Measurements from ENCODE around the gene INAFM1. TPM values are rescaled to one million over a fixed set of nuclear protein-coding genes. Genes with fewer than 3 reads are reported as not detected.
"Not testable (repeated sequence)": the region's sequence is repeated elsewhere in the genome, so short reads cannot be mapped to it uniquely, and the experiment has no call there.

Gene INAFM1
- total RNA-seq, 1 donor from 2014 or later: 18.2 TPM

DNA sequence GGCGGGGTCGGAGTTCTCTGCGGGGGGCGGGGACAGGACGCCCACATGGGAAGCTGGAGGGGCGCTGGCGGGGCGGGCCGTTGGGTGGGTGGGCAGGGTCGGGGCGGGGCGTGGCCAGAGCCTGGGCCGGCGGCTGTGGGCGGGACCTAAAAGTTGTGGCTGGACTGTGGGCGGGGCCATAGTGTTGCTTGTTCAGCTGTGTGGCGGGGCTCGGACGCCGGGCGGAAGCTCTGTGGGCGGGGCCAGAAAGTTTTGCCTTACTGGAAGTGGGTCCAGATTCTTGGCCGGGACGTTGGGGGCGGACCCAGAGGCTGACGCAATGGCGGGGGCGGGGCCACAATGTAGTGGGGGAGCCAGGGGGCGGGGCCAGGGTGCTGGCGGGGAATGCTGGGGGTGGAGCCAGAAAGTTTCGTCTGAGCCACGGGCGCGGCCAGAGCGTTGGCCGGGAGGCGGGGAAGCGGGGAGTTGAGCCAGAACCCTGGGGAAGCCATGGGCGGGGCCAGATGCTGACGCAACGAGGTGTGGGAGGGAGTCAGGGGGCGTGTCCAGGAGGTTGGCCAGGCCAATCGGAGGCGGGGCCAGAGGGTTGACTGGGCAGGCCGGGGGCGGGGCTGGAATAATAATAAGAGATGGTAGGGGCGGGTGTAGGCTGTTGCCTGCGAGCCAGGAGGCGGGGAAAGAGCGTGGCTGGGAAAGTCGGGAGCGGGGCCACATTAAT lies 17.8 kb upstream of the INAFM1 start:
- Histone ChIP-seq H3K36me3 (peaks cover 35% of the 10 kb centered on the region), H3K4me1 (peaks cover 19% of the 10 kb centered on the region), H3K4me3 (peak overlapping the region; percentile 51), H3K27me3 (no peaks in the 10 kb centered on the region), H3K9me3 (no peaks in the 10 kb centered on the region), H3K27ac (peak overlapping the region; percentile 87)
- DNase-seq (peak; percentile 100), ATAC-seq (peak; percentile 87)
- TF ChIP-seq, protein P1, sequence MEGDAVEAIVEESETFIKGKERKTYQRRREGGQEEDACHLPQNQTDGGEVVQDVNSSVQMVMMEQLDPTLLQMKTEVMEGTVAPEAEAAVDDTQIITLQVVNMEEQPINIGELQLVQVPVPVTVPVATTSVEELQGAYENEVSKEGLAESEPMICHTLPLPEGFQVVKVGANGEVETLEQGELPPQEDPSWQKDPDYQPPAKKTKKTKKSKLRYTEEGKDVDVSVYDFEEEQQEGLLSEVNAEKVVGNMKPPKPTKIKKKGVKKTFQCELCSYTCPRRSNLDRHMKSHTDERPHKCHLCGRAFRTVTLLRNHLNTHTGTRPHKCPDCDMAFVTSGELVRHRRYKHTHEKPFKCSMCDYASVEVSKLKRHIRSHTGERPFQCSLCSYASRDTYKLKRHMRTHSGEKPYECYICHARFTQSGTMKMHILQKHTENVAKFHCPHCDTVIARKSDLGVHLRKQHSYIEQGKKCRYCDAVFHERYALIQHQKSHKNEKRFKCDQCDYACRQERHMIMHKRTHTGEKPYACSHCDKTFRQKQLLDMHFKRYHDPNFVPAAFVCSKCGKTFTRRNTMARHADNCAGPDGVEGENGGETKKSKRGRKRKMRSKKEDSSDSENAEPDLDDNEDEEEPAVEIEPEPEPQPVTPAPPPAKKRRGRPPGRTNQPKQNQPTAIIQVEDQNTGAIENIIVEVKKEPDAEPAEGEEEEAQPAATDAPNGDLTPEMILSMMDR (IDR thresholded peaks at IDR 0.05): no peak
- intact Hi-C loops (cut with DNase I): no loop called here

DNA sequence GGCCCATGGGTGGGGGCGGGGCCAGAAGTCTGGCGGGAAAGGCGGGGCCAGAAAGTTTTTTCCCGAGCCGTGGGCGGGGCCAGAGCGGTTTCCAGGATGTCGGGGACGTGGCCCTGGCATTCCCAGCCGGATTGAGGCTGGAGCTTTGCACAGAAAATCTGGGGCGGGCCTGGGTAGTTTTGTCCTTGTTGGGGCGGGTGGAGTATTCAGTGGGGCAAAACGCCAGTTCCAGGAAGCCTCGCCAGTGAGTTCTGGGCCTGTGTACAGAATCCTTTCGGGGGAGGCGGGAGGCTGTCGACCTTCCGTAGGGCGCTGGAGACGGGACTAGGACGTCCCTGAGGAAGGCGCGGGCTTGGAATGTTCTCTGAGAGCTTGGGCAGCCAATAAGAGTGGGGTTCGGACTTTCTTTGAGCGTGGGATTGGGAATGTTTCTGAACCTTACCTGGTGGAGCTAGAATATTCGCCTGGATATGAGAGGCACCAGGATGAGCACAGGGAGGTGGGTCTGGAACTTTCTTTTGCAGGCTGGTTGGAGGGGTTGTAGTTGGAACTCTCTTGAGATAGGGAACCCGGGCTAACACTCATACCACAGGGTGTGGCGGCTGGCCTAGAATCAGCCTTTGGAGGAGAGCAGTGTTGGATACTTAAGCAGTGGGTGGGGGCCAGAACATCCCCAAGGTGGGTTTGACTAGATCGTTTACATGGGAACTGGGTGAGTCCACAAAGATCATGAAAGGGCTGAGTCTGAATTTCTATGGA lies 17.1 kb upstream of the INAFM1 start:
- H3K4me1 ChIP-seq: peaks cover 19% of the 10 kb centered on the region
- peak overlapping the region; percentile 51 for H3K4me3 ChIP-seq
- H3K36me3 ChIP-seq: peaks cover 41% of the 10 kb centered on the region
- TF ChIP-seq, protein P1 (IDR thresholded peaks at IDR 0.05): no peak
- peak overlapping the region; percentile 87 for H3K27ac ChIP-seq
- intact Hi-C loops (cut with DNase I): no loop called here
- H3K27me3 ChIP-seq: no peaks in the 10 kb centered on the region
- no peaks in the 10 kb centered on the region for H3K9me3 ChIP-seq
- ATAC-seq: peak; percentile 11
- DNase-seq: no peak

DNA sequence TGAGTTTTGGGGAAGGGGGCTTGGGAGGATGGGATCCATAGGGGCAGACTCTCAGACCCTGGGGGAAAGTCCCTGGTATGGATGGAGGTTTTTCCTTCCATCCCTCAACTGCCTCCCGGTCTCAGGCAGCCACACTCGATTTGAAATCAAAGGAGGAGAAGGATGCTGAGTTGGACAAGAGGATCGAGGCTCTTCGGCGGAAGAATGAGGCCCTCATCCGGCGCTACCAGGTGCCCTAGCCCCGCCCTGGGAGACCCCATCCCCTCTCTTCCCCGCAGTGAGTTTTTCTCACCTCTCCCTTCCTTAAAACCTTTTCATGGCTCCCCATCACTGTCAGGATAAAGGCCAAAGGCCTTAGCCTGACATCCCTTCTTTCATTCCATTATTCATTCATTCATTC lies 16.3 kb upstream of the INAFM1 start:
- Histone ChIP-seq H3K4me1 (peaks cover 19% of the 10 kb centered on the region), H3K36me3 (peaks cover 49% of the 10 kb centered on the region), H3K27me3 (no peaks in the 10 kb centered on the region), H3K9me3 (no peaks in the 10 kb centered on the region), H3K4me3 (no peak overlapping the region), H3K27ac (peak overlapping the region; percentile 87)
- intact Hi-C loops (cut with DNase I): no loop called here
- TF ChIP-seq, protein P1 (IDR thresholded peaks at IDR 0.05): no peak
- DNase-seq (no peak), ATAC-seq (no peak)

DNA sequence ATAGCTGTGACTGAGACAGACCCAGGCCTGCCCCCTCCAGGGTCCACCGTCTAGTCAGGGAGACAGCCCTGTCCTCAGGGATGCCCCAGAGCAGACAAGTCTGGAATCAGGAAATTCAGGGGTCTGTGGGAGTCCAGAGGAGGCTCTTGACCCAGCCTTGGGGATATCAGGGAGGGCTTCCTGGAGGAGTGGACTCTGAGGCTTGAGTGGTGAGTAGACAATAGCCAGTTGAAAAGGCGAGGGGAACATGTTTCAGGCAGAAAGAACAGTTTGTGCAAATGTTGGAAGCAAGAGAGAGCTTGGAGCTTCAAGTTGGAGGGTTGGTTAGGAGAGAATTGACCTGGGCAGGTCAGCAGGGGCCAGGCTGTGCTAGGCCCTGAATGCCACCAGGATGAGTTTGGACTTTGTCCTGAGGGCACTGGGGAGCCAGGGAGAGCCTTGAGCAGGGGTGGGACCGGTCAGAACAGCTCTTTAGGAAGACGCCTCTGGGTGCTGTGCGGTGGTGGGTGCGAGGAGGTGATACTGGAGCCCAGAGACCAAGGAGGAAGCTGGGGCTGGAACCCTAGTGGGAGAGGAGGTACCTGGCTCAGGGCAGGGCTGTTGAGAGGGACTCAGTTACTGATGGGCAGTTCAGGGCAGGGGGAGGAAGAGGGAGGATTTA lies 15.7 kb upstream of the INAFM1 start:
- DNase-seq: no peak

DNA sequence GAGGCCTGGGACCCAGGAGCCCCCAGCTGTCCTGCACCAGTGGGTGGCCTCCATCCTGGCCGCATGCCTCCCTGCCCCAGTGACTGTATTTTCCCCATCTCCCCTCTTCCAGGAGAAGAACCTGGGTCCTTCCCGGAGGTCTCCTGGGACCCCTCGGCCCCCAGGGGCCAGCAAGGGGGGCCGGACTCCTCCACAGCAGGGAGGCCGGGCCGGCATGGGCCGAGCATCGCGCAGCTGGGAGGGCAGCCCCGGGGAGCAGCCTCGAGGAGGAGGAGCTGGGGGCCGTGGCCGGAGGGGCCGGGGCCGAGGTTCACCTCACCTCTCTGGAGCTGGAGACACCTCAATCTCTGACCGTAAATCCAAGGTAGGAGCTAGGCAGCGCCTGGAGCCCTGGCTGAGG lies 14.2 kb upstream of the INAFM1 start:
- H3K4me3 ChIP-seq: no peak overlapping the region
- TF ChIP-seq, protein P1 (IDR thresholded peaks at IDR 0.05): no peak
- H3K9me3 ChIP-seq: no peaks in the 10 kb centered on the region
- H3K36me3 ChIP-seq: peaks cover 69% of the 10 kb centered on the region
- ATAC-seq (no peak), DNase-seq (peak; percentile 65)
- peaks cover 18% of the 10 kb centered on the region for H3K4me1 ChIP-seq
- intact Hi-C loops (cut with DNase I): no loop called here
- no peaks in the 10 kb centered on the region for H3K27me3 ChIP-seq
- H3K27ac ChIP-seq: no peak overlapping the region

More for the DNA sequence above, 15.7 kb upstream of the INAFM1 start:
- H3K36me3 ChIP-seq: peaks cover 55% of the 10 kb centered on the region
- H3K4me3 ChIP-seq: no peak overlapping the region
- H3K27me3 ChIP-seq: no peaks in the 10 kb centered on the region
- TF ChIP-seq, protein P1 (IDR thresholded peaks at IDR 0.05): no peak
- no peaks in the 10 kb centered on the region for H3K9me3 ChIP-seq
- H3K27ac ChIP-seq: no peak overlapping the region
- no peak for ATAC-seq
- H3K4me1 ChIP-seq: peaks cover 19% of the 10 kb centered on the region
- intact Hi-C loops (cut with DNase I): no loop called here

DNA sequence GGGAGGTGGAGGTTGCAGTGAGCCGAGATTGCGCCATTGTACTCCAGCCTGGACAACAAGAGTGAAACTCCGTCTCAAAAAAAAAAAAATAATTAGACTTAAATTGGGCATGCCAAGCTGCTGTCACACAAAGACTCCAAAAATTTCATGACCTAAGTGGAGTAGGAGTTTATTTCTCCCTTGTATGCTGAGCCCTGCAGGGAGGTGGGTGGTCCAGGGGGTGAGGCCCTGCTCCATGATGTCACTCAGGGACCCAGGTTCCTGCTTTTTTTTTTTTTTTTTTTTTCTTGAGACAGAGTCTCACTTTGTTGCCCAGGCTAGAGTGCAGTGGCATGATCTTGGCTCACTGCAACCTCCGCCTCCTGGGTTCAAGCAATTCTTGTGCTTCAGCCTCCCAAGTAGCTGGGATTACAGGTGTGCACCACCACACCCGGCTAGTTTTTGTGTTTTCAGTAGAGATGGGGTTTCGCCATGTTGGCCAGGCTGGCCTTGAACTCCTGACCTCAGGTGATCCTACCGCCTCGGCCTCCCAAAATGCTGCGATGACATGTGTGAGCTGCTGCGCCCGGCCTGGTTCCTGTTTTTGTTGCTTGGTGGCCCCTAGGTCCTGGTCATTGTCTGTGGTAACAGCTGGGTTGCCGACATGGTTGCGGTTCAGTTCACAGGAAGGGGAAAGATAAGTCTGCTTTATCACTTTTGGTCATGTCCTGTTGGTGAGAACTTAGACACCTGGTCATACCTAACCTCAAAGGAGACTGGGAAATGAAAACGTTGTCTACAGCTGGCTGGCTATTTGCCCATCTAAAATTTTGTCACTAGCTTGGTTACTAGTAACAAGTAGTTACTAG lies 12.5 kb upstream of the INAFM1 start:
- DNase-seq; H3K4me3 ChIP-seq; H3K9me3 ChIP-seq; intact Hi-C loops (cut with DNase I); ATAC-seq; H3K27ac ChIP-seq; H3K27me3 ChIP-seq: not testable (repeated sequence)
- Histone ChIP-seq H3K36me3 (peaks cover 86% of the 10 kb centered on the region), H3K4me1 (peaks cover 13% of the 10 kb centered on the region)

Measured in upper lobe of right lung (tissue), 1 donor.